NOMO-1 treated with DMSO at 0.1 percent for 48 hours (cell line): Measurements from ENCODE around the gene CEL.
"Not testable (repeated sequence)": the region's sequence is repeated elsewhere in the genome, so short reads cannot be mapped to it uniquely, and the experiment has no call there.

ENCODE experiments used
- DNase-seq: peaks from one replicate; lab custom pipeline; 2025; ENCODE audit not compliant: unreplicated experiment; lab: John Stamatoyannopoulos, UW

CEL gene

GRCh38 chr9:133063159-133063499, 1.3 kb downstream of the CEL start:
- no peak for DNase-seq

DNA sequence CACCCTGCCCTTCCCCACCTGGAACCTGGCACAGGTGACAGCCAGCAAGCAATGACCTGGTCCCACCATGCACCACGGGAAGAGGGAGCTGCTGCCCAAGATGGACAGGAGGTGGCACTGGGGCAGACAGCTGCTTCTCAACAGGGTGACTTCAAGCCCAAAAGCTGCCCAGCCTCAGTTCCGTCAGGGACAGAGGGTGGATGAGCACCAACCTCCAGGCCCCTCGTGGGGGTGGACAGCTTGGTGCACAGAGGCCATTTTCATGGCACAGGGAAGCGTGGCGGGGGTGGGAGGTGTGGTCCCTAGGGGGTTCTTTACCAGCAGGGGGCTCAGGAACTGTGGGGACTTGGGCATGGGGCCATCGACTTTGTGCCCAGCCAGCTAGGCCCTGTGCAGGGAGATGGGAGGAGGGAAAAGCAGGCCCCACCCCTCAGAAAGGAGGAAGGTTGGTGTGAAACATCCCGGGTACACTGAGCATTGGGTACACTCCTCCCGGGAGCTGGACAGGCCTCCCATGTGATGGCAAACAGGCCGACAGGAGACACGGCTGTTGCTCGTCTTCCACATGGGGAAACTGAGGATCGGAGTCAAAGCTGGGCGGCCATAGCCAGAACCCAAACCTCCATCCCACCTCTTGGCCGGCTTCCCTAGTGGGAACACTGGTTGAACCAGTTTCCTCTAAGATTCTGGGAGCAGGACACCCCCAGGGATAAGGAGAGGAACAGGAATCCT, 1.9 kb downstream of the CEL start:
- no peak for DNase-seq

GRCh38 chr9:133064241-133065069, 2.7 kb downstream of the CEL start:
- DNase-seq = no peak

DNA sequence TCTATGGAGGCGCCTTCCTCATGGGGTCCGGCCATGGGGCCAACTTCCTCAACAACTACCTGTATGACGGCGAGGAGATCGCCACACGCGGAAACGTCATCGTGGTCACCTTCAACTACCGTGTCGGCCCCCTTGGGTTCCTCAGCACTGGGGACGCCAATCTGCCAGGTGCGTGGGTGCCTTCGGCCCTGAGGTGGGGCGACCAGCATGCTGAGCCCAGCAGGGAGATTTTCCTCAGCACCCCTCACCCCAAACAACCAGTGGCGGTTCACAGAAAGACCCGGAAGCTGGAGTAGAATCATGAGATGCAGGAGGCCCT, 3.2 kb downstream of the CEL start:
- no peak for DNase-seq

GRCh38 chr9:133066181-133066983, 4.6 kb downstream of the CEL start:
- no peak for DNase-seq

- no peak for DNase-seq
These were observed 5.2 kb downstream of the CEL start for GRCh38 chr9:133067006-133067405.

DNA sequence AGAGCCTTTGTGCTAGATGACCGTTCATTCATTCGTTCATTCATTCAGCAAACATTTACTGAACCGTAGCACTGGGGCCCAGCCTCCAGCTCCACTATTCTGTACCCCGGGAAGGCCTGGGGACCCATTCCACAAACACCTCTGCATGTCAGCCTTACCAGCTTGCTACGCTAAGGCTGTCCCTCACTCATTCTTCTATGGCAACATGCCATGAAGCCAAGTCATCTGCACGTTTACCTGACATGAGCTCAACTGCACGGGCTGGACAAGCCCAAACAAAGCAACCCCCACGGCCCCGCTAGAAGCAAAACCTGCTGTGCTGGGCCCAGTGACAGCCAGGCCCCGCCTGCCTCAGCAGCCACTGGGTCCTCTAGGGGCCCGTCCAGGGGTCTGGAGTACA, 6.0 kb downstream of the CEL start:
- DNase-seq = no peak

DNA sequence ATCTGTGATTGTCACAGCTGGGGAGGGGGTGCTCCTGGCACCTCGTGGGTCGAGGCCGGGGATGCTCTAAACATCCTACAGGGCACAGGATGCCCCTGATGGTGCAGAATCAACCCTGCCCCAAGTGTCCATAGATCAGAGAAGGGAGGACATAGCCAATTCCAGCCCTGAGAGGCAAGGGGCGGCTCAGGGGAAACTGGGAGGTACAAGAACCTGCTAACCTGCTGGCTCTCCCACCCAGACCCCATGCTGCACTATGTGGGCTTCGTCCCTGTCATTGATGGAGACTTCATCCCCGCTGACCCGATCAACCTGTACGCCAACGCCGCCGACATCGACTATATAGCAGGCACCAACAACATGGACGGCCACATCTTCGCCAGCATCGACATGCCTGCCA, 6.7 kb downstream of the CEL start:
- DNase-seq = not testable (repeated sequence)

GRCh38 chr9:133070500-133070961, 8.8 kb downstream of the CEL start:
- DNase-seq = not testable (repeated sequence)

GRCh38 chr9:133070985-133071384, 9.2 kb downstream of the CEL start:
- DNase-seq = not testable (repeated sequence)

GRCh38 chr9:133071484-133072150, 9.8 kb downstream of the CEL start:
- DNase-seq = no peak

GRCh38 chr9:133072210-133072609, 10.4 kb downstream of the CEL start:
- DNase-seq = not testable (repeated sequence)

- peak; percentile 99 for DNase-seq
These were observed 11.6 kb downstream of the CEL start for GRCh38 chr9:133073086-133074014.

- no peak for DNase-seq
These were observed 12.4 kb downstream of the CEL start for GRCh38 chr9:133074111-133074651.

DNA sequence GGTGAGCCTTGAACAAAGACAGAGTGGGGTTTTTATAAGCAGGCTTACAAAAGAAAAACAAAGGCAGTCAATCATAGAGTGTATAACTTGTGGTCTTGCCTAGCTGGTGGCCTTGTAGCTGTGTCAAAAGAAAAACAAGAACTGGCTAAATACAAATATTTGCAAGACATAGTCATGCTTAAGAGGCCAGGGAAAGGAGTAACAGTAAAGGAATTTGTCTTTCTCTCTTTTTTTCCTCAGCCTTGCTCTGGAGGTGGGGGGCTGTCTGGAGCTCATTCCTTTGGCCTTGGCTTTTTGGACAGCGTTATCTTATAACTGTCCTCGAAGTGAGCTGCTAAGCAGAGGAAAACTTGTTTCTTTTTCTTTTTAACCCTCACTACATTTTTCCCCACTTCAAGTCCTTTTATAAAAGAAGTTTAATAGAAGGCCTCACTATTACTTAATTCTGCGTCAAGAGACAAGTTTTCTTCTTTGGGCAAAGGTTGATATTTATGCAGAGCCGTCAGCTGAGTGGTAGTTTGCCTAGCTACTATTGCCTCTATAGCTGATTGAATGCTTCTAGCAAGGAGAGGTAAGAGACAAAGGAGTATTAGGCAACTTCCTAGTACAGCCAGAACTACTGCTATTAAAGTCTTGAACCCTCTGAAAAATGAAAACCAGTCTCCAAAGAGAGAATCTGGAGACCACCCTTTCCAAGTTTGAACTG, 14.3 kb downstream of the CEL start:
- peak; percentile 46 for DNase-seq

DNA sequence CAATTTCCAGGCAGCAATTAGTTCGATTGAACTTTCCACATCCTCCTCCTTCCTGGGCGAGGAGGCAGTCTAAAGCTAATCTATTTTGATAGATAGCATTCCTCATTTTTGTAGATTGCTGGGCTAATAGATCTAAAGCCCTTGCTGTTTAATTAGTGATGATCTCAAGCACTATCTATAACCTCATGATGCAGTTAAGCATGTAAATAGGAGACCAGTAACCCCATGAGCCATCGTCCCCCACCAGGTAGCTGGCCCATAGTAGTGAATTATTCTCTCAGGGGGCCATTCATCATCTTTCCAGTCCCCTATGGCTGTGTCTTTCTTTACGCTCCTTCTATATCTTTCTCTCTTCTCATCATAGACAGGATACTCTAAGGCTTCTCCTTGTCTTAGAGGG, 14.9 kb downstream of the CEL start:
- DNase-seq = no peak

DNA sequence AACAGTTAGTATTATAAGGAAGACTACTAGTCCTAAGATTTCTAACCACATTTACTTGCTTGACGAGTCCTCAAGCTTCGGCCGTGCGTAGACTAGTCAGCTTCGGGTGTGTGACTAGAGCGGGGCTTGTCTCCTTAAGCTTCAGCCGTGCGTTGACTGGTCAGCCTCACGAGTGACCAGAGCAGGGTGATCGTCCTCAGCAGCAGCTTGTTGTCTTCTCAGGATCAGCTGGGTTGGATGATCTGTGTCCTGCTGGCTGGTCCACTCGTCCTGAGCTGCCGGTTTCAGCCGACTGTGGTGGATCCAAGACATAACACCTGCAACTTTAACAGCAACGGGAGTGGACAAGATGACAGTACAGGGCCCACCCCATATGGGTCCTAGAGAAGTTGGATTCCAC, 16.7 kb downstream of the CEL start:
- no peak for DNase-seq

DNA sequence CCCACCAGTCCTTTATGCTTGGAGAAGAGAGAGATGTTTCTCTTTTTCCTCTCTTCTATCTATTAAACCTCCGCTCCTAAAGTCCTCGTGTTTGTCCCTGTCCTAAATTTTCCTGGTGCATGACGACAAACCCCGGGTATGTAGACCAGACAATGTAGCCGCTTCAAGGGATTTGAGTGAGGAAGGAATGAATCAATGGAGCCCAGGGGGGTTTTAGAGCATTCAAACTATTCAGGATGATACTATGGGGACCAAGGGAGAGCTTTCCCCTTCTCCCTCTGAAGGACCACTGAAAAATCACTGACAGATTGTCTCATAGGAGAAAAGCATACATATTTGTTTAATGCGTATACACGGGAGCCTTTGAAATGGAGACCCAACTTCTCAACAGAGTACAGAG, 18.4 kb downstream of the CEL start:
- no peak for DNase-seq
